Small intestine (tissue), 7 donors: ENCODE measurements around the gene SPOP. TPM values are rescaled to one million over a fixed set of nuclear protein-coding genes. Genes with fewer than 3 reads are reported as not detected.

Source experiments
- DNase-seq, 2 donors: peaks; one replicate each; pipeline versions ENCODE4 v3.0.0 to v3.0.0-alpha.2; 2013
- FAIRE-seq: peaks from 2 replicates; lab custom pipeline; 2012; peaks lifted over from hg19 to GRCh38; lab: Jason Lieb, UNC
- H3K27ac ChIP-seq, 3 donors: one replicate each; pipeline ENCODE4 v1.5.1; 2013; ENCODE audit warnings: low read length in 2 of 3, mild to moderate bottlenecking in 2 of 3, control low read depth in 1 of 3, inconsistent platforms in 1 of 3, low read depth in 1 of 3, moderate library complexity in 1 of 3
- H3K27me3 ChIP-seq, 3 donors: one replicate each; pipeline ENCODE4 v1.6.1; 2013; ENCODE audit warnings: low read length in 3 of 3, inconsistent platforms in 1 of 3; ENCODE audit not compliant: control insufficient read depth in 3 of 3, insufficient read depth in 3 of 3
- H3K36me3 ChIP-seq, 3 donors: one replicate each; pipeline ENCODE4 v1.6.1; 2013; ENCODE audit warnings: low read length in 3 of 3, inconsistent platforms in 1 of 3, low read depth in 1 of 3, mild to moderate bottlenecking in 1 of 3, moderate library complexity in 1 of 3; ENCODE audit not compliant: control insufficient read depth in 3 of 3, insufficient read depth in 2 of 3
- H3K4me1 ChIP-seq, 3 donors: one replicate each; pipeline ENCODE4 v1.6.1; 2013; ENCODE audit warnings: low read length in 2 of 3, inconsistent platforms in 1 of 3, low read depth in 1 of 3, mild to moderate bottlenecking in 1 of 3, moderate library complexity in 1 of 3; ENCODE audit not compliant: control insufficient read depth in 3 of 3, insufficient read depth in 2 of 3
- H3K4me3 ChIP-seq, 3 donors: one replicate each; pipeline ENCODE4 v1.5.1; 2013; ENCODE audit warnings: low read length in 3 of 3, control low read depth in 1 of 3, inconsistent platforms in 1 of 3, low read depth in 1 of 3, mild to moderate bottlenecking in 1 of 3, moderate library complexity in 1 of 3
- H3K9me3 ChIP-seq, 2 donors: one replicate each; pipeline ENCODE4 v1.6.1; 2013; ENCODE audit warnings: low read depth in 1 of 2, low read length in 1 of 2; ENCODE audit not compliant: control insufficient read depth in 2 of 2, insufficient read depth in 1 of 2
- WGBS, 3 donors: extraction: QIAGEN DNeasy Blood & Tissue Kit; methylation state at CpG; one replicate each; pipeline ENCODE4 v1.1.7; 2013; 5-methylcytosine and 5-hydroxymethylcytosine counted together
- polyA plus RNA-seq, 4 donors: library from polyadenylated mRNA; stranded (reverse) in 3 of 4; unstranded in 1 of 4; fragments of 200-250 nt in 3 of 4; fragments of 120-200 nt in 1 of 4; gene quantifications; one replicate each; pipeline versions ENCODE4 v1.2.1 to v1.2.3, GENCODE V29; 2013
- donor health status: healthy with polysubstance abuse.
- donor health status: control.
- donor health status: control.
- donor health status: Bipolar disorder and iron deficiency.
- donor health status: healthy.

SPOP gene
- polyA plus RNA-seq, 4 donors = 35.7 to 51.2 (median 39.0) TPM

- DNase-seq (peak; percentile 21 to 91), FAIRE-seq (no peak)
- H3K4me3 ChIP-seq = no peak overlapping the region
- peaks cover 17 to 48% (median 26%) of the 10 kb centered on the region in 3 donors for H3K36me3 ChIP-seq
- peak overlapping the region; percentile 49 to 82 (median 76) for H3K27ac ChIP-seq
- H3K4me1 ChIP-seq = peaks cover 0 to 27% (median 4%) of the 10 kb centered on the region in 3 donors
- no peaks in the 10 kb centered on the region for H3K9me3 ChIP-seq
- no peaks in the 10 kb centered on the region for H3K27me3 ChIP-seq
Observed at GRCh38 chr17:49705254-49705653, 27.4 kb upstream of the SPOP start.

GRCh38 chr17:49703557-49704277 is 25.8 kb upstream of the SPOP start:
- WGBS, 3 donors = 31 to 54% (median 38%) methylated on average over 6 of the region's 6 CpGs
- FAIRE-seq (no peak), DNase-seq (peak; percentile 83 to 94)
- H3K27me3 ChIP-seq = no peaks in the 10 kb centered on the region
- H3K27ac ChIP-seq = peak overlapping the region in 1 of 3 donors; percentile 49
- peaks cover 0 to 27% (median 3%) of the 10 kb centered on the region in 3 donors for H3K4me1 ChIP-seq
- H3K4me3 ChIP-seq = no peak overlapping the region
- peaks cover 23 to 56% (median 28%) of the 10 kb centered on the region in 3 donors for H3K36me3 ChIP-seq
- no peaks in the 10 kb centered on the region for H3K9me3 ChIP-seq

GRCh38 chr17:49700960-49701359 is 23.1 kb upstream of the SPOP start:
- no peak overlapping the region for H3K27ac ChIP-seq
- WGBS, 3 donors = 79 to 90% (median 89%) methylated on average over 6 of the region's 6 CpGs
- DNase-seq = no peak
- H3K9me3 ChIP-seq = no peaks in the 10 kb centered on the region
- peaks cover 23 to 54% (median 28%) of the 10 kb centered on the region in 3 donors for H3K36me3 ChIP-seq
- H3K4me1 ChIP-seq = peaks cover 0 to 17% (median 2%) of the 10 kb centered on the region in 3 donors
- peaks cover 0 to 3% (median 0%) of the 10 kb centered on the region in 3 donors for H3K27me3 ChIP-seq
- H3K4me3 ChIP-seq = no peak overlapping the region
- no peak for FAIRE-seq

- Histone ChIP-seq H3K4me3 (no peak overlapping the region), H3K36me3 (peaks cover 23 to 49% (median 28%) of the 10 kb centered on the region in 3 donors), H3K9me3 (no peaks in the 10 kb centered on the region), H3K4me1 (peaks cover 0 to 13% (median 2%) of the 10 kb centered on the region in 3 donors), H3K27ac (no peak overlapping the region), H3K27me3 (peaks cover 0 to 7% (median 0%) of the 10 kb centered on the region in 3 donors)
- DNase-seq = no peak
- WGBS, 3 donors = 71 to 80% (median 80%) methylated on average over 8 of the region's 8 CpGs
- no peak for FAIRE-seq
Observed at GRCh38 chr17:49699966-49700575, 22.2 kb upstream of the SPOP start.

GRCh38 chr17:49698005-49698404 is 20.1 kb upstream of the SPOP start:
- no peak overlapping the region for H3K27ac ChIP-seq
- no peak for FAIRE-seq
- no peaks in the 10 kb centered on the region for H3K9me3 ChIP-seq
- H3K4me3 ChIP-seq = no peak overlapping the region
- peaks cover 0 to 3% (median 0%) of the 10 kb centered on the region in 3 donors for H3K4me1 ChIP-seq
- peaks cover 13 to 31% (median 17%) of the 10 kb centered on the region in 3 donors for H3K36me3 ChIP-seq
- H3K27me3 ChIP-seq = peaks cover 0 to 9% (median 0%) of the 10 kb centered on the region in 3 donors
- WGBS, 3 donors = 59 to 76% (median 75%) methylated on average over 6 of the region's 6 CpGs
- DNase-seq = no peak

GRCh38 chr17:49696233-49696761 is 18.4 kb upstream of the SPOP start:
- FAIRE-seq = no peak
- Histone ChIP-seq H3K9me3 (no peaks in the 10 kb centered on the region), H3K27me3 (peaks cover 0 to 18% (median 0%) of the 10 kb centered on the region in 3 donors), H3K27ac (peak overlapping the region in 1 of 3 donors; percentile 23), H3K4me3 (no peak overlapping the region), H3K36me3 (peaks cover 9 to 17% (median 10%) of the 10 kb centered on the region in 3 donors), H3K4me1 (peaks cover 0 to 3% (median 0%) of the 10 kb centered on the region in 3 donors)
- peak in 1 of 2 donors; percentile 51 for DNase-seq
- 57 to 86% (median 67%) methylated on average over 8 of the region's 8 CpGs for WGBS, 3 donors

GRCh38 chr17:49695698-49696232 is 17.9 kb upstream of the SPOP start:
- FAIRE-seq (no peak), DNase-seq (no peak)
- H3K4me1 ChIP-seq = peaks cover 0 to 3% (median 0%) of the 10 kb centered on the region in 3 donors
- peak overlapping the region in 1 of 3 donors; percentile 23 for H3K27ac ChIP-seq
- no peaks in the 10 kb centered on the region for H3K9me3 ChIP-seq
- peaks cover 0 to 18% (median 0%) of the 10 kb centered on the region in 3 donors for H3K27me3 ChIP-seq
- no peak overlapping the region for H3K4me3 ChIP-seq
- H3K36me3 ChIP-seq = peaks cover 6 to 14% (median 7%) of the 10 kb centered on the region in 3 donors
- WGBS, 3 donors = 41 to 53% (median 45%) methylated on average over 5 of the region's 5 CpGs
